HL-60/S4 treated with retinoic acid at 250 ng/mL for 4 days and 3 days (cell line): Measurements from ENCODE around the gene ABHD14A.

Experiments used
- in situ Hi-C: fragments of 300-500 bp; cut with MboI; formaldehyde crosslinking; loops from 2 replicates; pipeline ENCODE4 v1.7.0; 2022; ENCODE audit warnings: low sequenced_read_pairs

Gene ABHD14A

DNA sequence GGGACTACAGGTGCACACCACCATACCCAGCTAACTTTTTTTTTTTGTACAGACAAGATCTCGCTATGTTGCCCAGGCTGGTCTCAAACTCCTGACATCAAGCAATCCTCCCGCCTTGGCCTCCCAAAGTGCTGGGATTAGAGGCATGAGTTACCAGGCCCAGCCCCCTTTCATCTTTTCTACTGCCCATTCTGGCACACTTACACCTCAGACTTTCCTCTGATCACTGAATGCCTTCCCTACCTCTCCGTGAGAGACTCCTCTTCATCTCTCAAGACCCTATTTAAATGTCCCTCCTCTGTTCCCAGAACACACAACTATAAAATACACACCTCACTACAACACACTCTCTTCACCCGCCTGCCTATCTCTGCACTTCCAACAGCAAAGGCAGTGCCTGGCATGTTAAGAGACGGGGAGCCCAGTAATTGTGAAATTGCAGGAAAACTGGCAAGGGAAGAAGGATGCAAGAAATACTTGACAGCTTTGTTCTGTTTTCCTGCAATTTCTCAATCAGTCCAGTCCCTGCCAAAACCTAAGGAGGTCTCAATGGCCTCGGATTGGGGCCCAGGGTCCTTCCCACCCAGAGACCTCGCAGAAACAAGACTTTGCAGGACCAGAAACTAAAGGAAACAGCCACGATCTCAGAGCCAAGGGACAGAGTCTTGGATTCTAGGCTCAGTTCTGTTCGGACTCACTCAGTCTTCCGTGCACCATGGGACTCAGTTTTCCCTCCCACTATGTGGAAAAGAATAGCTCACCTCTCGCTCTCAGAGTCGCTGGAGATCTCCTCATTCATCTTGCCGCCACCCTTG is 34.0 kb upstream of the ABHD14A start:
- in situ Hi-C loops, result no loop called here

DNA sequence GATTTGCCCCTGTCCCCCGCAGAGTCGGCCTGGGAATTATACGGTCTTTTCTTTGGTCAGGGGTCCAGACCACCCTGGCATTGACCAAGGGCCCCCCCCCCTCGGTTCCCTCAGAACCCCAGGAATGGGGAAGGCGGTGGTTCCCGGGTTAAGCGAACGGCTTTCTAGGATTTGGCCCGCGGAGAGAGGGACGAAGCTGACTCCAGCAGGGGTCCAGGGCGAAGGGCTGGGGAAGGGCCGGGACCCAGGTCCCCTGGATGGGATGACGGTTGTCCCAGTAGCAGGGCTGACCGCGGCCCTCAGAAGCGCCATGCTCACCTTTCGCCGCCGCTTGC is 33.4 kb upstream of the ABHD14A start:
- in situ Hi-C loops, result no loop called here

DNA sequence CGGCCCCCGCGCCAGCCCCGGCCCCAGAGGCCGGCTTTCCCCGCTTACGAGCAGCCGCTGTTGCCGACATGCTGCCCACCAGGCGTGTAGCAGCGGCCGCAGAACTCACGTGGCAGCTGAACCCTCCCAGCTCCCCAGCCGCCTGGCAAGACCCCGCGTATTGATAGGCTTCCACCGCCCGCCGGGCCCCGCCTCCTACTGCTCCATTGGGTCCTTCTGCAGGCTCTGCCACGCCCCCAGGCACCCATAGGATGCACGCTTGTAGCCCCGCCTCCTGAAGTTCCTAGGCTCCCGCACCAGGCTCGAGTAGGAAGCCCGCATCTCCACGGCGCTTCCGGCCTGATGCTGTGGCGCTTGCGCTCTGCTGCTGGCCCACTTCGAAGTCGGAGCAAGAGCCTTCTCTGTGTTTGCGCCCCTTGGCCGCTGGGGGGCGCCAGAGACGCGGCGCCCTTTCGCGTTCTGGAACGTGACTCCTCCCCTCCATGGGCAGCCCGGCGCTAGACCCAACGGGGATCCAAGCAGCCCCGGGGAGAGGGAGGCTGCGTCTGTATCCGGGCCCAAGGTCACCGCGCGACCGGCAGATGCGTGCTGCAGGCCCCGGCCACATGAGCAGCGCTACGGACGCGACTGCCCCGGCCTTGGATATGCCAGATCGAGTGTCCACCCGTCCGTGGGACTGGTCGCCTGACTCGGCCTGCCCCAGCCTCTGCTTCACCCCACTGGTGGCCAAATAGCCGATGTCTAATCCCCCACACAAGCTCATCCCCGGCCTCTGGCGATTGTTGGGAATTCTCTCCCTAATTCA is 32.9 kb upstream of the ABHD14A start, which contains the start of the genes PARP3 and RRP9:
Gene PARP3, plus strand, starts transcription at position 566 of the 805 bp plus-strand sequence. CDS start 993 bp downstream, outside the sequence.
Gene RRP9, minus strand, starts transcription at position 107 of the 805 bp plus-strand sequence. Its CDS starts 37 bp downstream, at position 70.
- in situ Hi-C loops, result no loop called here

DNA sequence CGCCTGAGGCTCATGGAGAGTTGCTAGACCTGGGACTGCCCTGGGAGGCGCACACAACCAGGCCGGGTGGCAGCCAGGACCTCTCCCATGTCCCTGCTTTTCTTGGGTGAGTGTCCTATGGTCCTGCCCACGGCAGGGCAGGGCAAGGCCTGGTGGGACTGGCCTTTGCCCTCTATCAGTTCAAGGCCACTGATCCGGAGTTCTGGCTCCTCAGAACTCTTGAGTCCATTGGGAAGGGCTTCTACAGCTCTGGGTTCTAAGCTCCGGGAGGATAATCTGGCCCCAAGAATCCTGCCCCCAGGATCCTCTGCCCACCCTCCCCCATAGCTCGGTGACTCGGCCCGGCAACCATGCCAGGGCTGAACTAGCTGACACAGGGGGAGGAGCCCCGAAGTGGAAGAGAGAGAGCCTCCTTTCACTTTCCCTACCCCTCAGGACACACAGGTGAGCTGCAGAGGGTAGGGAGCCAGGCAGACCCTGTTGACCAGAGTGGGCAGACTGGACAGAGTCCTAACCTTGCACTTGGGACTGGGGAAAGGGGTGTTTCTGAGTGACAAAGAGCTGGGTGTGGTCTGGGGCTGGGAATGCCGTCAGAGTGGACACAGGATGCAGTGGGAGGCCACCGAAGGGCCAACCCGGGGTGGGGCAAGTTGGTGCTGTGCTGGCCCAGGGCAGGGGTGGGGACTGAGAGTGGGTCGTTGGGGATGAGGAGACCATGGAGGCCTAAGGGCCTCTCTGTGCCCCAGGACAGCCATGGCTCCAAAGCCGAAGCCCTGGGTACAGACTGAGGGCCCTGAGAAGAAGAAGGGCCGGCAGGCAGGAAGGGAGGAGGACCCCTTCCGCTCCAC is 32.0 kb upstream of the ABHD14A start:
- in situ Hi-C loops, result no loop called here

DNA sequence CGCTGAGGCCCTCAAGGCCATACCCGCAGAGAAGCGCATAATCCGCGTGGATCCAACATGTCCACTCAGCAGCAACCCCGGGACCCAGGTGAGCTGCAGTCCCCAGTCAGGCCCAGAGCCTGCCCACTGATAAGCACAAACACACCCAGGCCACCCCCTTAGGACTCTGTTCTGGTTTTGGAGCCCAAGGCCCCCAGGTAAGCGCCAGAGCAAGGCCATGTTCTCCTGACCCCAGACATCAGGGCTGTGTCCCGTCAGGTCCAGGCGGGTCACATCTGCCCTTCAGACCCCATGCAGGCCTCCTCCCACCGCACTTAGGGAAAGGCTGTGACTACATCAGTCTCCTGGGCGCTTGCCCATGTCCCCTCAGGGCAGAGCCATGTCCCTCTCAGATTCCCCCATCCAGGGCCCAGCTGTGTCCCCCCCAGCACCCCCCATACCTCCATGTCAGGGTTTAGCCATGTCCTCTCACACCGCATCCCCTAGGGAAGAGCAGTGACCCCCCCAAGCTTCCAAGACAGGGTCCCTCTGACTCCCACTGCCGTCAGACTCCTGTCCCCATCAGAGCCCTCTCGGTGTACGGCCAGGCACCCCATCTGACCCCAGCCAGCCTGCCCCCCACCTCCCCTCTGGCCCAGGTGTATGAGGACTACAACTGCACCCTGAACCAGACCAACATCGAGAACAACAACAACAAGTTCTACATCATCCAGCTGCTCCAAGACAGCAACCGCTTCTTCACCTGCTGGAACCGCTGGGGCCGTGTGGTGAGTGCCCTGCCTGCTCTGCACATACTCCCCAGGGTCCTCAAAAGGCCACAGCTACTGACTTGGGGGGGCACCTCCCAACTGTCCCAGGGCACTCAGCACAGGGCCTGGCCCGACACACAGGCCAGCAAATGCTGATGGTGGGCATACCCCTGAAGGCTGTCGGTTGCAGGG is 31.1 kb upstream of the ABHD14A start:
- in situ Hi-C loops, result no loop called here

DNA sequence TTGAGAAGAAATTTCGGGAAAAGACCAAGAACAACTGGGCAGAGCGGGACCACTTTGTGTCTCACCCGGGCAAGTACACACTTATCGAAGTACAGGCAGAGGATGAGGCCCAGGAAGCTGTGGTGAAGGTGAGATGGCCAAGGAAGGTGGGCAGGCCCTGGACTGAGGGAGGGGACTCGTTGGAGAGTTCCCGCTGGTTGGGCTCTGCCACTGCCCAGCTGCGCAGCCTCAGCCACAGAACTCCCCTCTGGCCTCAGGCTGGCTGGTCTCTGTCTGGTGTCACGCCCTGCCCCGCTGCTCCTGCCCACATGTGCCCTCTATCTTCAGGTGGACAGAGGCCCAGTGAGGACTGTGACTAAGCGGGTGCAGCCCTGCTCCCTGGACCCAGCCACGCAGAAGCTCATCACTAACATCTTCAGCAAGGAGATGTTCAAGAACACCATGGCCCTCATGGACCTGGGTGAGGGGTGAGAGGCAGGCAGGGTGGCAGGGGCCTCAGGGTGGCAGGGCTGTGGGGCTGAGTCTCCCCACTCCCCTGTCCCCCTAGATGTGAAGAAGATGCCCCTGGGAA is 30.3 kb upstream of the ABHD14A start:
- in situ Hi-C loops, result no loop called here

DNA sequence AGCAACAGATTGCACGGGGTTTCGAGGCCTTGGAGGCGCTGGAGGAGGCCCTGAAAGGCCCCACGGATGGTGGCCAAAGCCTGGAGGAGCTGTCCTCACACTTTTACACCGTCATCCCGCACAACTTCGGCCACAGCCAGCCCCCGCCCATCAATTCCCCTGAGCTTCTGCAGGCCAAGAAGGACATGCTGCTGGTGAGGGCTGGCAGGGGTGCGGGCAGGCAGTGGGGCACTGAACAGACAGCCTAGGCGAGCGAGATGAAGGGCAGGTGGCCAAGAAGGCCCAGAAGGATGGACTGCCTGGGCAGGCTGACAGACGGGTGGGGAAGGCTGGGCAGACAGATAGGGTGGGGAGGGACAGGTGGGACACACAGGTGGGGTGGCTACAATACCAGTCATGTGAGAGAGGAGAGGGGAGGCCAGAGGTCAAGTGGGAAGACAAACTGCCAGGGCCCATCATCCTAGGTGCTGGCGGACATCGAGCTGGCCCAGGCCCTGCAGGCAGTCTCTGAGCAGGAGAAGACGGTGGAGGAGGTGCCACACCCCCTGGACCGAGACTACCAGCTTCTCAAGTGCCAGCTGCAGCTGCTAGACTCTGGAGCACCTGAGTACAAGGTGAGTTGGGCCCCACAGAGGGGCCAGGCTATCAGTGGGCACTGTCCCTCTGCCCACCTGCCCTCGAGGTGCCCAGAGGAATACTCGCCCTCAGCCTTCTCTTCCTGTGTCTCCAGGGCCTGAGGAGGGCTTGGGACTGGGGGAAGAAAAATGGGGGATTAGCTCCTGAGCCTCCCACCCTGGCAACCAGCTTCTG is 29.6 kb upstream of the ABHD14A start:
- in situ Hi-C loops, result no loop called here

DNA sequence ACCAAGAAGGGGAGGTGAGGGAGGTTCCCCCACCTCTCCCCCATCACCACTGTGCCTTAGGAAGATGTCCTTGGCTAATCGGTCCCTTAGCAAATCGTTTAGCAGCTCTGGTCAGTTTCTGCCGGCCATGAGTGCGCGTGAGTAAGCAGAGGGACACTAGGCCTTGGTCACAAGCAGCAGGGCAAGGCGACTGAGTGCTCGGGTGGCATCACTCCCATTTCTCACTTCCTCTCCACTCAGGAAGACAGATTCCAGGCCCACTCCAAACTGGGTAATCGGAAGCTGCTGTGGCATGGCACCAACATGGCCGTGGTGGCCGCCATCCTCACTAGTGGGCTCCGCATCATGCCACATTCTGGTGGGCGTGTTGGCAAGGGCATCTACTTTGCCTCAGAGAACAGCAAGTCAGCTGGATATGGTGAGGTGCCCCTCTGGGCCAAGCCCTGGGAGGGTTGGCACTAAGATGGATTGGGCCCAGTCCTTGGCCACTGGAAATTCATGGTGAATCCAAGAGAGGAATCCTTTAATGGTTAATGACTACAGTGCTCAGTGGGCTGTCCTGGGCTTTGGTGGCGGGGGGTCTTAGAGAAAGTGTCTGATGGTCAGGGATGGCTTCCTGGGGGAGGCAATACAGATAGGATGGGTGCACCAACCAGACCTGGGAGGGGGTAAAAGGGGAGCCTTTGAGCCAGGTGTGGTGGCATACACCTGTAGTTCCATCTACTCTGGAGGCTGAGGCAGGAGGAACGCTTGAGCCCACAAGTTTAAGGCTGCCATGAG is 28.7 kb upstream of the ABHD14A start:
- in situ Hi-C loops, result no loop called here

DNA sequence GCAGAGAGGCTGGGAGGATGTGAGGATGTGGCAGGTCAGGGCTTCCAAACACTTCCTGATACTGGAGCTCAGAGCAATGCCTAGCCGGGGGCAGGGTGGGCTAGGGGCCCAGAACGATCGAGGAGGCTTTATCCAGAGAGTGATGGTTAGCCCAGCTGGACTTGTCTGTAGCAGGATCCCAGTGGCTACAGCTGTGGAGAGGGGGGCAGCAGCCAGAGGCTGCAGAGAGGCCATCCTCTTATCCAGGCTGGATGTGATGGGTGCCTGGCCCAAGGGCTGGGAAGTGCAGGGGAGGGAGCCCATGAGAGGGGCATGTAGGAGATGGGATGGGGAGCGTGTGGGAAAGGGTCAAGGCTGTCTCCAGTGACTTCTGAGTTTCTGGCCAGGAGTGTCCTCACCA is 28.1 kb upstream of the ABHD14A start:
- in situ Hi-C loops, result no loop called here

DNA sequence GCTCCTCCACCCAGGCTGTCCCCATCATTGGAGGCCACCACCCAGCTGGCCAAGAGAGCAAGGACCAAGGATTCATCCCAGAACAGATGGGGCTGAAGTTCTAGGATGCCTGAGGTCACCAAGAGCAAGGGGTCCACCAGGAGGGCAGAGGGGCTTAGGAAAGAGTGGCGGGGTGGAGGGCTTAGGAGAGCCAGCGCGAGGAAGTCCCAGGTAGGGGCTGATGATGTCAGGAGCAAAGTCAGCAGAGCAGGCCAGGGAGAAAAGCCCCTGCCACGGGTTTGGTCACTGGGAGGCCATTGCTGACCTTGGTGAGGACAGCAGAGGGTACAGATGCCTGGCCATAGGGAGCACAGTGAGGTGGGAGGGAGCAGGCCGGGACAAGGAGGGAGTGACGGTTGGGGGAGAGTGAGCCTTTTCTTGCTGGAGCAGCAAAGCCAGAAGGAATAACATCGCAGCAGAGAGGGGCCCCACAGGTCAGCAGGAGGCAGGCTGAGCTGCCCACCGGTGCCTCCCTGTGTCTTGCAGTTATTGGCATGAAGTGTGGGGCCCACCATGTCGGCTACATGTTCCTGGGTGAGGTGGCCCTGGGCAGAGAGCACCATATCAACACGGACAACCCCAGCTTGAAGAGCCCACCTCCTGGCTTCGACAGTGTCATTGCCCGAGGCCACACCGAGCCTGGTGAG is 27.5 kb upstream of the ABHD14A start:
- in situ Hi-C loops, result no loop called here

DNA sequence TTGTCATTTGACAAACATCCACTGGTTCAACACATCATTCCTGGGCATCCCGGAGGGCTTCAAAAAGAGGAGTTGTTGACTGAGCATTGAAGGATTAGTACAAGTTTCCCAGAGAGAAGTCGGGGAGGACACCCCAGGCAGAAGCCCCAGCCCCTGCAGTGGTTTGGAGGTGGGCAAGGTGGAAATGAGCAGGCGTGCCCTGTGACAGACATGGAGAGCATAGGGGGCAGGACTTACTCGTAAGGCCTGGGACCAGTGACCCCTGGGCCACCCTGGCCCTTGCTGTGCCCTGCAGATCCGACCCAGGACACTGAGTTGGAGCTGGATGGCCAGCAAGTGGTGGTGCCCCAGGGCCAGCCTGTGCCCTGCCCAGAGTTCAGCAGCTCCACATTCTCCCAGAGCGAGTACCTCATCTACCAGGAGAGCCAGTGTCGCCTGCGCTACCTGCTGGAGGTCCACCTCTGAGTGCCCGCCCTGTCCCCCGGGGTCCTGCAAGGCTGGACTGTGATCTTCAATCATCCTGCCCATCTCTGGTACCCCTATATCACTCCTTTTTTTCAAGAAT is 26.8 kb upstream of the ABHD14A start:
- in situ Hi-C loops, result no loop called here

DNA sequence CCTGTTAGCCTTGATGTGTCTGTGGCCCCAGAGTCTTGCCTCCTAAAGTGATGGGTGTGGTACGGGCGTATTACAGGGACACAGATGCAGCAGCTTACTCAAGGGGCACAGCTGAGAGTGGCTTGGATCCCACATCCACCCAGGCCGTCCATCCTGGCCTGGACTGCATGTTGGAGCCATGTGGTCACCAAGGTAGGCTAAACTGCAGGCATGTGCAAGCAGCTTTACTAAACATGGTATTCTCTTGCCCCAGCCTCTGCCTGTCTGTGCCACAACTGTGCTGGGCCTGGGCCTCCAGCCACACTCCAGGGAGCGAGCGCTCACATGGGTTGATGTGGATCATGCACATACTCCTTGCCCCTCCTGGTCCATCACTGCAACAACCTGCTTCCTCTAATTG is 25.7 kb upstream of the ABHD14A start:
- in situ Hi-C loops, result no loop called here

DNA sequence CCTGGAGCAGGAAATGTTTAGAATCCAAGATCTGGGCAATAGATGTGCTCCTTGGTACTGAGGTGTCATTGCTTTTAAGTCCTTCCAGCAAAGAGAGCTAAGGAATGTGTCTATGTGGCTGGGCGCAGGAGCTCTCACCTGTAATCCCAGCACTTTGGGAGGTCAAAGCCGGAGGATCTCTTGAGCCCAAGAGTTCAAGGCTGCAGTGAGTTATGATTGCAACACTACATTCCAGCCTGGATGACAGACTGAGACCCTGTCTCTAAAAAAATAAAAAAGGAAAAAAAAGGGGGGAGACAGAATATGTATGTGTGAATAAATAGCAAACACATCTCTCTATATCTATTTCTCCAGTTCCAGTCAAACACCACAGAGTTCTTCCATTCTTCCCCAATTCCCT is 24.0 kb upstream of the ABHD14A start:
- in situ Hi-C loops, result no loop called here

DNA sequence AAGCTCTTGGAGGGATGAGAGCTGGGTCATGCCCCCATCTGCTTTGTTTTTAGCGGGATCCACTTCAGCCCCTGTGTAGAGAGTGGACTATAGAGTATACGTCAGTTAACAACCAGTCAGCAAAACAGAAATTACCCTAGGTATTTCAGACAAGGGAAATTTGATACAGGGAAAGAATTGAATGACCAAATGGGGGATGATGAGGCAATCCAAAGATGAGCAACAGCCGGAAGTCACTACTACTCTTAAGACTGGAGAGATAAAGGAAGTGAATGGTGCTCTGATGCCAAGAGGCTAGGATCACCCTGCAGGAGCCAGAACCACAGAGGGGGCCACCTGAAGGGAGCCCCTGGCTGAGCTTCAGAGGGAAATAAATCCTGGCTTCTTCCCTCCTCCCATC is 21.4 kb upstream of the ABHD14A start:
- in situ Hi-C loops, result no loop called here

DNA sequence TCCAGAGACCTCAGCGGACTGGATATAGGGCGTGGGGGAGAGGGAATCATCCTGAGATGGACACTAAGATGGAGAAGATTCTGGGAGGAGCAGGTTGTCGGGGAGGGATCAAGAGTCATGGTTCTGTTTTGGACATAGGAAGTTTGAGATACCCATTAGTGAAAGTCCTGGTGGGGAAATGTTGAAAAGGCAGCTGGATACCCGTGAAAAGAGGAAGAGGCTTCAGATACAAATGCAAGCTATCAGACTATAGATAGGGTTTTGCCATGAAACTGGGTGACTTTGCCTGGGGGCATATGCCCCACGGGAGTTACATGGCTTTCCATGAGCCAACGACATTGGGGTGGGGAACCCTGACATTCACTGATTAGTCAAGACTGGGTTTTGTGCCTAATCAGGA is 20.8 kb upstream of the ABHD14A start:
- in situ Hi-C loops, result no loop called here

DNA sequence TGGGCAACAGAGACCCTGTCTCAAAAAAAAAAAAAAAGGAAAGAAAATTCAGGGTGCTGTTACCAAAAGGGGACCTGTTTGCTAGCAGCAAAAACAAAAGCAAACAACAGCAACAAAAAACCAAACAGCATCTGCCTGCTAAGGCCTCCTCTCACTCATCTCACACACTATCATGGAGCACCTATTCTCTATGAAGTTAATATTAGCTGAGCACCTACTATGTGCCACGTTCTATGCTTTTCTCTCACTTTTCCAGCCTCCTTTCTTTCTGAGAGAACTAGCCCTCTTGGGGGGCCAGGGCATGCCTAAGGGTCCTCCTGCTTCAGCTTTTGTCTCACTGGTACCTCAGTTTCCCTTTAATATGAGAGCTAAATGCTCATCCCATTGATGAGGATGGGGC is 20.2 kb upstream of the ABHD14A start:
- in situ Hi-C loops, result no loop called here

DNA sequence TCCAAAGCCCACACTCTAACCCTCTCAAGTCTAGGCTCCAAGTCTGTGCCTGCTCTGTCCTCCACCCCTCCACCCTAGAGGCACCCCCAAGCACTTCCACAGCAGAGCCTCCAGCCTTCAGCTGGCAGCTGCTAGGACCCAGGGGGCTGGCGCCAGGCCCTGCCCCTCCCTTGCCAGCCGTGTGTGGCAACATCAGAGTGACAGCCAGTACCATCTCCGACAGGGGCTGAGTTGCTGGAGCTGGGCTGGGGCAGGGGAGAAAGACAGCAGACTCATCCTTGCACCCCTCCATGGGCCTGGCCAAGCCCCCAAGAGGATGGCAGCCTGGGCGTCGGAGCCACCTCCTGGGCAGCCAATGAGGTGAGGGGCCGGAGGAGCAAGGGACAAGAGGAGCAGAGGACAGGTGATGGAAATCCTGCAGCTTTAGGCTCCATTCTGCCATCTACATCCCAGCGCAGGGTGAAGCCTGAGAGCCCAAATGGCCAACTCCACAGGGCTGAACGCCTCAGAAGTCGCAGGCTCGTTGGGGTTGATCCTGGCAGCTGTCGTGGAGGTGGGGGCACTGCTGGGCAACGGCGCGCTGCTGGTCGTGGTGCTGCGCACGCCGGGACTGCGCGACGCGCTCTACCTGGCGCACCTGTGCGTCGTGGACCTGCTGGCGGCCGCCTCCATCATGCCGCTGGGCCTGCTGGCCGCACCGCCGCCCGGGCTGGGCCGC is 19.5 kb upstream of the ABHD14A start, which contains the start of gene GPR62:
Gene GPR62, plus strand, starts transcription at position 207 of the 718 bp plus-strand sequence. Its CDS starts 272 bp downstream, at position 479.
- in situ Hi-C loops, result no loop called here
